Fibroblast of lung (primary cell): ENCODE measurements around the gene PTGES2. TPM values are rescaled to one million over a fixed set of nuclear protein-coding genes. Genes with fewer than 3 reads are reported as not detected.
A peak's percentile ranks its signal among the peaks of the same experiment; 100 is the strongest.

Experiments
- DNase-seq, 2 donors: peaks; one replicate each; pipeline versions ENCODE4 v3.0.0 to v3.0.0-alpha.2; 2010; ENCODE audit warnings: low read depth in 2 of 2
- H2AFZ ChIP-seq: 2 replicates; pipeline ENCODE4 v1.5.1; 2012; ENCODE audit warnings: low read length, control low read depth, inconsistent platforms
- H3K27ac ChIP-seq: 2 replicates; pipeline ENCODE4 v1.5.1; 2011; ENCODE audit warnings: low read length, control low read depth; ENCODE audit not compliant: insufficient read depth
- H3K27me3 ChIP-seq: 2 replicates; pipeline ENCODE4 v1.5.1; 2011; ENCODE audit warnings: mild to moderate bottlenecking, low read length; ENCODE audit not compliant: control insufficient read depth, insufficient read depth
- H3K36me3 ChIP-seq: 2 replicates; pipeline ENCODE4 v1.5.1; 2011; ENCODE audit warnings: low read length; ENCODE audit not compliant: control insufficient read depth, insufficient read depth
- H3K4me1 ChIP-seq: 2 replicates; pipeline ENCODE4 v1.5.1; 2011; ENCODE audit warnings: low read length; ENCODE audit not compliant: control insufficient read depth, insufficient read depth; ENCODE audit errors: extremely low read depth
- H3K4me2 ChIP-seq: 2 replicates; pipeline ENCODE4 v1.5.1; 2011; ENCODE audit warnings: low read length, control low read depth; ENCODE audit not compliant: insufficient read depth; ENCODE audit errors: extremely low read depth
- H3K4me3 ChIP-seq, 4 experiments: fragments of 200-600 bp in 1 of 4; sonication (generic) in 1 of 4; replicated peaks in 1 of 4; 2 replicates each; pipeline ENCODE4 v1.5.1; 2011 to 2016; ENCODE audit warnings: low read length in 4 of 4, low read depth in 3 of 4, mild to moderate bottlenecking in 3 of 4, control low read depth in 2 of 4, inconsistent platforms in 1 of 4, mixed read lengths in 1 of 4; ENCODE audit not compliant: insufficient read depth in 1 of 4; ENCODE audit errors: control extremely low read depth in 1 of 4
- H3K79me2 ChIP-seq: 2 replicates; pipeline ENCODE4 v1.5.1; 2012; ENCODE audit warnings: mild to moderate bottlenecking, low read length, inconsistent platforms; ENCODE audit not compliant: control insufficient read depth, insufficient read depth
- H3K9ac ChIP-seq: 2 replicates; pipeline ENCODE4 v1.5.1; 2011; ENCODE audit warnings: mild to moderate bottlenecking, low read length, control low read depth; ENCODE audit not compliant: insufficient read depth
- H3K9me3 ChIP-seq: 2 replicates; pipeline ENCODE4 v1.5.1; 2012; ENCODE audit warnings: low read depth, low read length; ENCODE audit not compliant: control insufficient read depth, insufficient read depth
- H4K20me1 ChIP-seq: 2 replicates; pipeline ENCODE4 v1.5.1; 2011; ENCODE audit warnings: low read length; ENCODE audit not compliant: control insufficient read depth, insufficient read depth; ENCODE audit errors: extremely low read depth
- EZH2 ChIP-seq: IDR thresholded peaks from 2 replicates; pipeline ENCODE4 v1.5.1; 2012; ENCODE audit warnings: low read length, control low read depth, mild to moderate bottlenecking; ENCODE audit errors: missing control alignments
- polyA plus RNA-seq, 2 donors: library from polyadenylated mRNA; depleted of rRNA in 1 of 2; stranded (reverse) in 1 of 2; unstranded in 1 of 2; fragments of >200 nt; gene quantifications; 2 replicates each; pipeline ENCODE4 v1.2.1, GENCODE V29; 2011 to 2012; ENCODE audit warnings: missing spikeins in 1 of 2
- total RNA-seq: library from RNA; depleted of rRNA; stranded (reverse); fragments of >200 nt; gene quantifications from 2 replicates; pipeline ENCODE4 v1.2.1, GENCODE V29; 2014
- TF ChIP-seq, protein P1 (sequence below), 2 donors: IDR thresholded peaks in 1 of 2; conservative IDR thresholded peaks in 1 of 2; 1 replicate in 1 of 2; 2 replicates in 1 of 2; pipeline ENCODE4 v1.5.1; 2011 to 2012; ENCODE audit warnings: low read length in 2 of 2, control low read depth in 1 of 2, inconsistent platforms in 1 of 2, low read depth in 1 of 2, mild to moderate bottlenecking in 1 of 2

Gene PTGES2
- total and polyA plus RNA-seq, 2 donors (not counting 1 experiment from before 2014, with no cell fraction given): 44.8 to 57.6 TPM

DNA sequence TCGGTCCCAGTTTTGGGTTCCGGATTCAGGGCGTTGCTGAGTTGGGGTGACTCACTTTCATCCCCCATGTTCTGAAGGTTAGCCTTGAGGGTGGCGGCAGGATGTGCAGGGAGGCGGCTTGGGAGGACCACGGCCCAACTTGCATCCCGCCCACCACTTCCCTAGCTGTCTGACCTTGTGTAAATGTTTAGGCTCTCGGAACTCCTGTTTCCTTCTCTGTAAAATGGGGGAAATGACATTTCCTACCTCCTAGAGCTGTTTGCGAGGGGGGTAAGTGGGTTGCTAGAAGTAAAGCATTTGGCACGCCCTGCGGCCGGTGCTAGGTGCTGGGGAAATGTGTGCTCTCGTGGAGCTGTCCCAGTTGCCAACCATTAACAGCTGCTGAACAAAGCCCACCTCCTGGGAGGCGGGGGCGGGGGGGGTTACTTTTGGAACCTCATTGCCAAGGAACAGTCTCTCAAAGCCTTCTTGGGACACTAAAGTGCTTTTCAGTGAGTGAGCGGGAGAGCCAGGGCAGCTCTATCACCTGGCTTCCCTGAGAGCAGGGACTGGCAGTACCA lies 27.5 kb downstream of the PTGES2 start:
- Histone ChIP-seq H3K27ac (peak overlapping the region; percentile 99), H4K20me1 (no peaks in the 10 kb centered on the region), H3K36me3 (peaks cover 44% of the 10 kb centered on the region), H3K4me2 (peak overlapping the region; percentile 99), H3K9me3 (no peaks in the 10 kb centered on the region), H3K27me3 (no peaks in the 10 kb centered on the region), H3K9ac (peak overlapping the region; percentile 91), H3K79me2 (peaks cover 63% of the 10 kb centered on the region), H3K4me1 (peaks cover 28% of the 10 kb centered on the region), H2AFZ (no peak overlapping the region), H3K4me3 (peak overlapping the region; percentile 60 to 64 (median 62))
- TF ChIP-seq, protein P1, sequence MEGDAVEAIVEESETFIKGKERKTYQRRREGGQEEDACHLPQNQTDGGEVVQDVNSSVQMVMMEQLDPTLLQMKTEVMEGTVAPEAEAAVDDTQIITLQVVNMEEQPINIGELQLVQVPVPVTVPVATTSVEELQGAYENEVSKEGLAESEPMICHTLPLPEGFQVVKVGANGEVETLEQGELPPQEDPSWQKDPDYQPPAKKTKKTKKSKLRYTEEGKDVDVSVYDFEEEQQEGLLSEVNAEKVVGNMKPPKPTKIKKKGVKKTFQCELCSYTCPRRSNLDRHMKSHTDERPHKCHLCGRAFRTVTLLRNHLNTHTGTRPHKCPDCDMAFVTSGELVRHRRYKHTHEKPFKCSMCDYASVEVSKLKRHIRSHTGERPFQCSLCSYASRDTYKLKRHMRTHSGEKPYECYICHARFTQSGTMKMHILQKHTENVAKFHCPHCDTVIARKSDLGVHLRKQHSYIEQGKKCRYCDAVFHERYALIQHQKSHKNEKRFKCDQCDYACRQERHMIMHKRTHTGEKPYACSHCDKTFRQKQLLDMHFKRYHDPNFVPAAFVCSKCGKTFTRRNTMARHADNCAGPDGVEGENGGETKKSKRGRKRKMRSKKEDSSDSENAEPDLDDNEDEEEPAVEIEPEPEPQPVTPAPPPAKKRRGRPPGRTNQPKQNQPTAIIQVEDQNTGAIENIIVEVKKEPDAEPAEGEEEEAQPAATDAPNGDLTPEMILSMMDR (conservative IDR thresholded peaks at IDR 0.05 in 1 of 2, IDR thresholded peaks at IDR 0.05 in 1 of 2; ENCODE audit: low read depth in 1 of 2, low read length in 2 of 2): no peak
- no peak for TF ChIP-seq EZH2
- DNase-seq: peak in 1 of 2 donors; percentile 36

DNA sequence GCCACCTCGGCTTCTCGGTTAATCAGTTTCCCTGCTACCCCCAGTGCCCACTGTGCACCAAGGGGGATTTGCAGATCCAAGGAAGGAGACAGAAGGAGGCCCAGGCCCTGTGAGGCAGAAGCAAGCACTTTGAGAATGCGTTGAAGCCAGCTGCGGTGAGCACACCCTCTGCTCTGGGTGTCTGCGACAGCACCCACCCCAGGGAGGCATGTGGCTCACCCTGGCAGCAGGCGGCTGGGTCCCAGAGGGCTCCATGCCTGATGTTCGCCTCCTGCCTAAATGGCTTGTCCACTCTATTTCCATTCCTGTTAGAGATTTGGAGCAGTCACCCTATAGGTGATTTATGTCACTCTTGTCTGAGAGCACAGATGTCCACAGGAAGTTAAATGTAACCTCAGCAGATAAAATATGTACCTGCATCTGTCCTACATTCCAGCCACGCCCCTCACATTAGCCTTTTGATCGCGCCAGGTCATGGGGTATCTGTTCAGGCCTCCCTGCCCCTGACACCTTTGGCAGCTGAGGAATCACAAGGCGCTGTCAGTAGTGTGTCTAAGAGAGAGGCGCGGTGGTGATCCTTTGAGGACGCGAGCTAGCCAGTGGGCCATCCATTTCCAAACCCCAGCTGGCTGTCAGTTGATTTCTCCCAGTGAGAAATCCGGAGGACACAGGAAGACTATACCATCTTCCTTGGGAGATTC lies 28.1 kb downstream of the PTGES2 start:
- H3K9ac ChIP-seq: peak overlapping the region; percentile 91
- H3K9me3 ChIP-seq: no peaks in the 10 kb centered on the region
- H3K4me2 ChIP-seq: peak overlapping the region; percentile 99
- TF ChIP-seq, protein P1 (conservative IDR thresholded peaks at IDR 0.05 in 1 of 2, IDR thresholded peaks at IDR 0.05 in 1 of 2; ENCODE audit: low read depth in 1 of 2, low read length in 2 of 2): no peak
- TF ChIP-seq EZH2: no peak
- no peak overlapping the region for H2AFZ ChIP-seq
- H3K27ac ChIP-seq: peak overlapping the region; percentile 99
- H3K4me1 ChIP-seq: peaks cover 34% of the 10 kb centered on the region
- no peaks in the 10 kb centered on the region for H4K20me1 ChIP-seq
- peaks cover 43% of the 10 kb centered on the region for H3K36me3 ChIP-seq
- H3K4me3 ChIP-seq: peak overlapping the region; percentile 60 to 64 (median 62)
- no peaks in the 10 kb centered on the region for H3K27me3 ChIP-seq
- peak; percentile 18 to 66 for DNase-seq
- H3K79me2 ChIP-seq: peaks cover 68% of the 10 kb centered on the region

DNA sequence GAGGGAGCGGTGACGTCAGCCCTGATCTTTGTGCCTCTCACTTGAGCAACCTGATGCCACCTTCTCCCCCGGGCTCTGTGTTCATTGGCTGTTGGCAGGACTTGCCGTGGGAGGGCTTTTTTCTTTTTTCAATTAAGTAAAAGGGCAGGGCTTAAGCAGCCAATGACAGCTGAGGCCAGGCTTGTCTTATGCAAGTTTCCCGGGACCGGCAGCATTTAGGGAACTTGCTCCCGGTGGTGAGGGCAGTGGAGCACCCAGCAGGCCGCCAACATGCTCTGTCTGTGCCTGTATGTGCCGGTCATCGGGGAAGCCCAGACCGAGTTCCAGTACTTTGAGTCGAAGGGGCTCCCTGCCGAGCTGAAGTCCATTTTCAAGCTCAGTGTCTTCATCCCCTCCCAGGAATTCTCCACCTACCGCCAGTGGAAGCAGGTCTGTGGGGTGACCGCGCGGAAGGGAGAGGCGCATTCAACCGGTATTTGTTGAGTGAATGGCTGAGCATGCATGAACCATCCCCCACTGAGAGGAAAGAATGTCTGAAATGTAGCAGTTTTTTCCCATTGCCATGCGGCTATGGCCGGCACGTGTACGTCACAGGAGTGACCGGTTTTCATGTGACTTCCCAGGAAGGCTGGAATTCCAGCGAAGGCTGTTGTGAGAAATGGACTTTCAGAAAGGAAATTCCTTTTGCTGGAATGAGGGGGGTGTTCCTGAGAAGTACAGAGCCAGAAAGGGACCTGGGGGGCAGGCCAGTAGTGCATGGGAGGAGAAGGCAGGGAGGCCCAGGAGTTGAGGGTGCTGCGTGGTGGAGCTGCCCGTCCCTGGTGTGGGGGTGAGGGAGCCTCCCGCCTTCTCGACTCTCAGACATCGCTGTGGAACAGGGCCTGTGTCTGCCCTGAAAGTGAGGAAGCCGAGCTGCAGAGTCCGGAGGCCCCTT lies 29.0 kb downstream of the PTGES2 start:
- Histone ChIP-seq H3K4me1 (peaks cover 37% of the 10 kb centered on the region), H3K9ac (peak overlapping the region; percentile 91), H3K9me3 (no peaks in the 10 kb centered on the region)

More for the DNA sequence above, 29.0 kb downstream of the PTGES2 start:
- Histone ChIP-seq H2AFZ (no peak overlapping the region), H3K27me3 (no peaks in the 10 kb centered on the region), H3K4me3 (peak overlapping the region; percentile 60 to 64 (median 62)), H3K79me2 (peaks cover 68% of the 10 kb centered on the region), H3K27ac (peak overlapping the region; percentile 99), H3K4me2 (peak overlapping the region; percentile 99), H3K36me3 (peaks cover 35% of the 10 kb centered on the region), H4K20me1 (no peaks in the 10 kb centered on the region)
- TF ChIP-seq, protein P1 (conservative IDR thresholded peaks at IDR 0.05 in 1 of 2, IDR thresholded peaks at IDR 0.05 in 1 of 2; ENCODE audit: low read depth in 1 of 2, low read length in 2 of 2): no peak
- TF ChIP-seq EZH2: no peak
- peak; percentile 98 for DNase-seq
